ENCODE measurements around the gene TEKTIP1. TPM values are rescaled to one million over a fixed set of nuclear protein-coding genes. Genes with fewer than 3 reads are reported as not detected.

The TEKTIP1 gene
- total RNA-seq, 4 donors from 2014 or later: 1.8 to 4.1 TPM; not detected in 2

GRCh38 chr19:3516675-3517207 is 22.2 kb upstream of the TEKTIP1 start:
- no peak for TF ChIP-seq CTCF (IDR thresholded peaks at IDR 0.05; ENCODE audit: low read depth)

DNA sequence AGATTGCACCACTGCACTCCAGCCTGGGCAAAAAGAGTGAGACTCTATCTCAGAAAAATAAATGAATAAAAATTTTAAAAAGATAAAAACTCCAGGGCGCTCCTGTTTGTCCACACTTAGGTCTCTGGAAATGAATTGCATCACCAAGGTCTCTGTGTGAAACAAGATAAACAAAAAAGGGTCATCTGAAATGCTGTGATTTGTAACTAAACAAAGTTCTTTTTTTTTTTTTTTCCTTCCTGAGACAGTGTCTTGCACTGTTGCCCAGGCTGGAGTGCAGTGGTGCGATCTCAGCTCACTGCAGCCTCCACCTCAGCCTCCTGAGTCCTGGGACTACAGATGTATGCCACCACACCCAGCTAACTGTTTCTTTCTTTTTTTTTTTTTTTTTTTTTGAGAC is 21.3 kb upstream of the TEKTIP1 start:
- no peak for TF ChIP-seq CTCF (IDR thresholded peaks at IDR 0.05; ENCODE audit: low read depth)

GRCh38 chr19:3518255-3518654 is 20.7 kb upstream of the TEKTIP1 start:
- TF ChIP-seq CTCF (IDR thresholded peaks at IDR 0.05; ENCODE audit: low read depth): no peak

DNA sequence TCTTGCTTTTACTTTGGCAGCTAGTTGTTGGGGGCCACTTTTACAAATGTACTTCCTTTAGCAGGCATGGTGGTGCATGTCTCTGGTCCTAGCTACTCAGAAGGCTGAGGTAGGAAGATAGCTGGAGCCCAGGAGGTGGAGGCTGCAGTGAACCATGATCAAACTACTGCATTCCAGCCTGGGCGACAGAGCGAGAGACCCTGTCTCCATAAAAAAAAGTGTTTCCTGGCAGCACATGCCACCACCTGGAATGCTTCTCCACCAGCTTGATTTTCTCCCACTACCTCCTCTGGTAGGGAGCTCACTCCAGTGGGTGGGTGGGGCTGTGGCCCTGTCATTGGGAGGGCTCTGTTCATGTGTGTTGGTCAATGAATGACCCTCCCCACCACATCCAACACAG is 20.3 kb upstream of the TEKTIP1 start:
- TF ChIP-seq CTCF (IDR thresholded peaks at IDR 0.05; ENCODE audit: low read depth): no peak

DNA sequence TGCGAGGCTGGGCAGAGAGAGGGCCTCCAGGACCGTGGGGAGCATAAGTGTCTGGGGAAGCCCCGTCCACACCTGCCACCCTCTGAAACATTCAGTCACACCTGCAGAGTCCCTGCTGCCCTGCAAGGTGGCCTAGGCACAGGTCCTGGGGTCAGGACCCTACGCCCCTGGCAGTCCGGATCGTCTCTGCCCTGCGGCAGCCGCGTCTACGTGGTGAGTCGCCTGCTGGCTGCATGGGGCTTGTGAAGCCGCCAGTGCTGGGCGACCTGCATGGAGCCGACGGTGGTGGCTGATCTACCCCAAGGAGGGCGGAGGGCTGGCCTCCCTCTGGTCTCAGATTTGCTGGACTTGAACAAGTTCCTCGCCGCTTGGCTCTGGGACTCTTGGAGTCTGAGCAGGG is 19.8 kb upstream of the TEKTIP1 start:
- TF ChIP-seq CTCF (IDR thresholded peaks at IDR 0.05; ENCODE audit: low read depth): no peak

- TF ChIP-seq CTCF (IDR thresholded peaks at IDR 0.05; ENCODE audit: low read depth): no peak
These were observed 18.5 kb upstream of the TEKTIP1 start for GRCh38 chr19:3520166-3521103.

- TF ChIP-seq CTCF (IDR thresholded peaks at IDR 0.05; ENCODE audit: low read depth): no peak
These were observed 17.9 kb upstream of the TEKTIP1 start for GRCh38 chr19:3521104-3521445.

All from subcutaneous adipose tissue (tissue), 4 donors.